Measurements from ENCODE around the gene HEMK1.

The HEMK1 gene

DNA sequence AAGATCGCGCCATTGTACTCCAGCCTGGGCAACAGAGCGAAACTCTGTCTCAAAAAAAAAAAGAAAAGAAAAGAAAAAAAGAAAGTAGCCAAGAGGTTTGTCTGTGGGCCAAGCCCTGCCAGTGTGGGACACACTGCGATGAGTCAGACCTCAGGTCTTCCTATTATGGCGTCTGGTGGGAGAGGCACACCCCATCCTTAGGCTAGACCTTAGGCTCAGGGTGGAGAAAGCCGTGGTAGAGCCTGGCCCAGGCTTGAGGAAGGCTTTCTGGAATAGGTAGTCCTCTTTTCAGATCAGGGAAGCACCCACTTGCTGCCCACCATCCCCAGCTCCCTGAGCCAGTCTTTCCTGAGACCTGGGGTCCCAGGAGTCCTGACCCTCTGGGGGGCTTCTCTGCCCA is 6.0 kb downstream of the HEMK1 start:
- DNase-seq (ENCODE audit: low spot score), result no peak

DNA sequence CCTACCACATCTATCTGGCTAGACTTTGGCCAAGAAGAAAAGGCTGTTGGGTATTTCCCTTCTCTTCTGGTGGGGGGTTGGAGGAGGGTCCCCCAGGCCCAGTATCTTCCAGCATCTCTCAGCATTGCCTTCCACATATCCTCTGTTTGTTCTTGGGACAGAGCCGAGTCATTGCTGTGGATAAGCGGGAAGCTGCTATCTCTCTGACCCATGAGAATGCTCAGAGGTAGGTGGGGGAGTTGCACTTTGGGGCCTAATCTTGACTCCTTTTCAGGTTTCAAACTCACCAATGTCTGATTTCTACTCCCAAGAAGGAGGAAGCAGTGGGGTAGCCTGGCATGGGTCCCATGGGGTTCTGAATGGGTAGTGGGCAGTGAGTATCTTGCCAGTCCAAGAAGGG is 8.0 kb downstream of the HEMK1 start:
- no peak for DNase-seq (ENCODE audit: low spot score)

DNA sequence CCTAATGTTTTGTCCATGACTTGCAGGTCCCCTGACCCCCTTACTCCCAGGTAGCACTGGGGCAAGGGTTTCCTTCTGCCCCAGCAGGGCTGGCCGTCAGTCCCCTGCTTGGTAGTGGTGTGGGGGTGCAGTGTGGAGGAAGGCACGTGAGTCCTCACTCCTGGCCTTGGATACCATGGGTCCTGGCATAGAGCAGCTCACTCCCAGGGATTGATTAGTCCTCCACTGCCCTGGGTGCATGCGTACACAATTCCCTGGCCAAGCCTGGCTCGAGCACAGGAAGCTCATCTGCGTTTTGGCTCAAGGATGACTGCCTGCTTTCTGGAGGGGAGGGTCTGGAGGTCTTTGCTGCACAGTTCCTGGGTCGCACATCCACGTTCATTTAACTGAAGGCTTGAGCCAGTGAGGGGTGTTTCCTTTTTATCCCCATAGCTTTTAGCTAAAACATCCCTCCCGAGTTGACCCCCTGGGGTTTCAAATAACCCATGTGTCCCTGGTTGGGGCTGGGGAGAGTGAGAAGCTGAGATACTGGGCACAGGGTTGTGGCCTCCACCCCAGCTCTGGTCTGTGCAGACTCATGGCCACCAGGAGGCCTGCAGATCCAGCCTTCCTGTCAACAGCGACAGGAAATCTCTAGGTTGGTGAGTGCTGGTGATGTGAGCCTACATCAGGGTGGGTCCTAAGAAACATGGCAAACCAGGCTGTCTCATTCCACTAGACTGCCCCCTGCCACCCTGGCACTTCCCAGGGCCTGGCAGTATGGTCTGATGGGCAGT is 11.5 kb downstream of the HEMK1 start:
- DNase-seq (ENCODE audit: low spot score), result no peak

DNA sequence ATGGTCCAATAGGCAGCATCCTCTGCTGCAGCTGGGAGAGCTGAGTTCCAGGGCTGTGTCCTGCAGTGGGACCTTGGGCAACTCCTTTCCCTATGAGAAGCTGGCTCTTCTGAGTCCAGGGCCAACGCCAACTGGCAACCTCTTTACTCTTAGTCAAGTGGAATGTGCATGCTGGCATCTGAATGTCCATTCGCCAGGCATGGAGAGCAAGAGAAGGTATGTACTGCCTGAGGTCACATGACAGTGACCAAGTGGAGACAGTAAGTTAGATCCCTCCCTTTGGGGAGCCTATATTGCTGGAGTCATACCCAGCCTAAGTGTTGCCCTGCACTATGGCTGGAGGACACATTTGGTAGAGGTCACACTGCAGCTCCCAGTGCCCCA is 12.1 kb downstream of the HEMK1 start:
- no peak for DNase-seq (ENCODE audit: low spot score)

DNA sequence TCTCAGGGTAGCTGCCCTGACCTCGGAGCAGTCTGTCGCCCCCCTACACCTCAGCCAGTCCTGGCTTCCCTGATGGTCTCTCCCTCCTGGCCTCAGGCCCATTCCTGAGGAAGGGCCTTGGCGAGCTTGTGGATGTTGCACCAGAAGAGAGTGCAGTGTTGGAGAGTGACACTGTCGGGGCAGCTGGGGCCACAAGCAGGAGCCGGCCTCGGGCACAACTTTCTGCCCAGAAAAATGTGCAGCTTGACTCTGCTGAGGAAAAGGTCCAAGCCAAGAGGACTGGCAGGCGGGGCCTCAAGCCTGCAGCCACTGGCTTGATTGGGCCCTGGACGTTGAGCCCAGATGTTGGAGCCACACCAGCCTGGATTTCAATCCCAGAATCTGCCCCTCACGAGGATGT is 12.8 kb downstream of the HEMK1 start:
- DNase-seq (ENCODE audit: low spot score), result no peak

DNA sequence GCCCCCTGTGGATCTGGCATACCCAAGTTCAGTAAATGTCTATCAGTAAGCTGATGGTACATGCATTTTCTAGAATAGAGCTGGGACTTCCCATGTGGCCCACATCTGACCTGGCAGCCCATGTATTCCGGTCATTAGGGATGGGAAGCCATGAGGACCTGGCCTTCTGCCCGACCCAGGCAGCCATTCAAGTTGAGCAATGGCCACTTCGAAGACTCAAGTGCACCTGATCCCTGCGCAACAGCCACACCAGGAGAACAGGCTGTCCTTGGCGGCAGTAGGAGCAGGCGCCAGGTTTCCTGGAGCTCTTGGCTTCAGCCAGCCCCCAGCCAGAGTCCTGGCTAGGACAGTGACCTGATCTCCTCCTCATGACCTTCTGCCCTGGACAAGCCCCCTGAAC is 14.6 kb downstream of the HEMK1 start:
- DNase-seq (ENCODE audit: low spot score), result no peak

DNA sequence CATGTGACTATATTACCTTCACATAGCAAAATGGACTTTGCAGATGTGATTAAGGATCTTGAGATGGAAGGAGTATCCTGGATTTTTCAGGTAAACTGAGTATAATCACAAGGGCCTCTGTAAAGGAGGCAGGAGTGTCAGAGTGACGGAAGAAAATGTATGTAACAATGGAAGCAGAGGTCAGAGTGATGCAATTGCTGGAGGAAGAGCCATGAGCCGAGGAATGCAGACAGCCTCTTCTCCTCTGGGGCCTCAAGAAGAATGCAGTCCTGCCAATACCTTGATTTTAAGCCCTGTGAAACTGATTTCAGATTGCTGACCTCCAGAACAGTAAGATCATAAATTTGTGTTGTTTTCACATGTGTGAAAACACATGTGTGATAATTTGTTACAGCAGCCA is 15.1 kb downstream of the HEMK1 start:
- DNase-seq (ENCODE audit: low spot score), result no peak

DNA sequence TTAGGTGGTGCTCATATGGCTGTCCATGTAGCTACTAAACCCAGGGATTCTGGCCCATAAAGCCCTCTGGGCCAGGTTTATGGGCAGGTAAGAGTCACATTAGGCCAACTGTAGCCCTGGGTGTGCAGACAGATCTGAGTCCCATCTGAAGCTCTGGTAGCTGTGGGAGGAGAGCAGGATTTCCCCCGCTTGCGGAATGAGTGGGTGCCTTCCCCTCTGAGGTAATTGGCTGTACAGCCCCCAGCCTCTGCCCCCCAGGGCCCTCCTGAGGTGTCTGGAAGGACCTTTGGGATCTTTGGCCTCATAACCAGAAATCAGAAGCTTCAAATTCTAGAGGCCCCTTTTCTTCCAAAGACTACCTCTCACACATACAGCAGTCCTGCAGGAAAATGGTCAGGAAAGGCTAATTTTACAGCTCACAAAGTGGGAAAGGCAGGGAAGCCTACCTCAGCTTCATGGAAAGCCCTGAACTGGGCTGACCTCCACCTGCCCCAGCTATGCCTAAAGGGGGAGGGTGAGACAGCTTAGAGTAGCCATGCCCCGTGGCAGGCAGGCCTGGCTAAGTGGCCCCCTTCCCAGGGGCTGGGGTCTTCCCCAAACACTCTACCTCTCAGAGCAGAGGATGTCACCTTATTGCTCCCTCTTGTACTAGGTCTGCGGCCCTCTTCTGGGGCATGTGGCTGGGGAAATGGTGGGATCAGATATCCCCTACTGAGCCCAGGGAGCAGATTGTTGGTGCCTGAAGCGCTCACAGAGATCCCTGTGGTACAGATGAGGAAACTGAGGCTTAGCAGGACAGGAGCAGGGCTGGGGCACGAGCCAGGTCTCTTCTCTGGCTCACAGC is 16.8 kb downstream of the HEMK1 start:
- no peak for DNase-seq (ENCODE audit: low spot score)

DNA sequence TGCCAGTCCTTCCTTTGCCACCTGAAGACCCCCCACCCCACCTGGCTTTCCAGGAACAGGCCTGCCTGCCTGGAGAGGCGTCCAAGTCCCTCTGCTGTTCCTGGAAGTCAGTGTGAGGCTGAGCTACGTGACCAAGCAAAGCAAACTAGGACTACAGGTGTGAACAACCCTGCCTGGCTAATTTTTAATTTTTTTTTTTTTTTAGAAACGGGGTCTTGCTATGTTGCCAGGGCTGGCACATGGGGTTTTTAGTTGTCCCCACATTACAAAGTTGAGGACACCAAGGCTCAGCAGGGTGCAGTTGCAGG is 17.4 kb downstream of the HEMK1 start:
- no peak for DNase-seq (ENCODE audit: low spot score)

DNA sequence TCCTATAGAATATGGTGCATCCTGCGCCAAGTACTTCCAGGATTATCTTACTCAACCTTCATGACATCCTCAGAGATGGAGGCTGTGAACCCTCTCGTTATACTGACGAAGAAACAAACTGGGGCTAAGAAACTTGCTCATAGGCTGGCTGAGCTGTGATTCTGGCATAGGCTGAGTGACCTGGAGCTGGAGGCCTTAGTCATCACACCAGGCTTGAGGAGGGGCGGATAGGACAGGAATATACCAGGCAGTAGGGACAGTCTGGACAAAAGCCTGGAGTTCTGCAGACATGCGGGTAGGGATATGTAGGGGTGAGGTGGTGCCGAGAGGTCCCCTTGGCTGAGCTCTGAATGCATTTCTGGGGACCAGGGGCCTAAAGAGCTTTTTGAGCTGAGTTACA is 18.1 kb downstream of the HEMK1 start:
- DNase-seq (ENCODE audit: low spot score), result no peak

DNA sequence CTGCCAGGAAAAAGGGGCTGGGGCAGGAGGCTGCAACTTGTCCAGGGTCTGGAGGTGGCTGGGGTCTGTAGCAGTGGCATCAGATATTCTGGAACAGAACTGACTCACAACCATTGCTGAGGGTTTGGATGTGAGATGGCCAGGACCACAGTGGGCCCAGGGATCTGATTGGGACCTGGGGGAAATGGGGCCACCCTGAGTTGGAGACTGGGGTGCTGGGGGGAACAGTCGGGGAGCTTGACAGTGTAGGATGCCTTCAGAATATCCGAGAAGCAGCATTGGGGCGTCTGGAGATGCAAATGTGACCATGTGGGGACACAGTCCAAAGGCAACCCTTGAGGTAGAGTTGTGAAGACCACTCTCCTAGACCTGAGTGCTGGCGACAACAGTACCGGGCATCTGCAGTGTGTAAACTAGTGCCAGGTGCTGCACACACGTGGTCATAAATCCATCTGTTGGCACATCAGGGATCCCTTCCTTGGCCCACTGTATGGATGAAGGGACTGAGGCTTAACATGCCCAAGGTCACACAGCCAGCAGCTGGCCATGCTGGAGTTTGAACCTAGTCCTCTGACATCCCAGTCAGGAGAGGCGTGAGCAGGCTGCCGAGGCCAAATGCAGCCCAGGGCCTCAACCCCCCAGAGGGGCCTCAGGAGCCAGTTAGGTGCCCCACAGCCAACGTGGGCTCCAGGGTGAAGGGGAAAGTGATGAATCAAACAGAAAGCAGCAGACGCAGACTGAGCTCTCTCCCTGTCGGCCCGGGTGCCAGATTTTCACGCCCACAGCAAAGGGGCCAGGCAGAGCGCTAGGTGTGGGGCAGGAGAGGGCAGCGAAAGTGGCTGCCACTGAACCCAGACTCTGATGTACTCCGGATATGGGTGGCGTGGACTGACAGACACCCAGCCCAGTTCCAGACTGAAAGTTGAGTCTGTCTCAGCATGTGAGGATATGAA is 18.8 kb downstream of the HEMK1 start:
- no peak for DNase-seq (ENCODE audit: low spot score)

DNA sequence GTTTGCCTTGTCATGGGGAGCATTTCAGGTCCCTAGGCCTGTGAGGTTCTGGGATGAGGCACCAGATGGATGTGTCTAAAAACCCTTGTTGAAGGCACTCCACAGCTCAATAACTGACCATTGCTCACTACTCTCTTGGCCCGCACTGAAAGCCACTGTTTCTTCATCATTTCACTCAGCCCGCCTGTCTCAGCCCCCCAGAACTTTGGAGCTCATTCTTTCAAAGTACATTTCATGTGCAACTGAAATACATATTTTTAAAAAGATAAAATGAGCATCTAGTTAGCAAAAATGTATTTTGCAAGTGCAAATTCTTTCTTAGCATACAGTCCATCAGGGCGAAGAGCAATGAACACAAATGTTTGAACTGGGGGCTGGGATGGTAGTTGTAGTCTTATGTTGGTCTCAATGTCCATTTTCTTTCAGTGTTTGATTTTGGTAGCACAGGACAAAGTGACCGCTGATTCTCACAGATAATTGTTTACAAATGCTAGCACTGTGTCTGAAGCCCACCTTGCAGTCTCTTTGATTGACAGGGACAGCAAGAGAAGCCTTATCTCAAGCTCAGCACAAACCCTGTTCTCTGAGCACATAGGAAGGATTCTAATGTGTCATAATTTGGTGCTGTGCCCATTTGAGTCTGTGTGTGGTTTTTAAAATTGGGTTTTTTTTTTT is 19.6 kb downstream of the HEMK1 start:
- no peak for DNase-seq (ENCODE audit: low spot score)

DNA sequence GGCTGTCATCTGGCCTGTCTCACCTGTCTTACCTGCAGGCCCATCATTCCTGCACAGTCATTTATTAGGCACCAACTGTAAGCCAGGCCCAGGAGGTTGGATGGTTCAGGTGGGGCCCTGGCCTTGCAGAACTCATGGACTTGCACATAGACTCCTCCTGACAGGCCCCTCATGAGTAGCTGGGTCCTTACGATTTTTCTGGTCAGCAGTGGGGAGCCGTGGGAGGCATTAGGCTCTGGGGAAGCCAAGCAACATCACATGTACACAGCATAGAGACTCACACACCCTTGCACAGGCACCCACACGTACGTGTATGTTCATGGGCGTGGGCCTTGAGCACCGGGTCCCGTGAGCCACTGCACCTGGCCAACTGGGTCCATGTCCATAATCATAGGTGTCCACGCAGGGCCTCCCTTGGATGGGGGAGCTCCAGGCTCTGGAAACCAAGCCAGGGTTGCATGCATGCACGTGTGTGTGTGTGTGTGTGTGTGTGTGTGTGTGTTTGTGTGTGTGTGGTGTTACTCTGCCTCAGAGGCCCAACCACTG is 21.9 kb downstream of the HEMK1 start:
- no peak for DNase-seq (ENCODE audit: low spot score)

DNA sequence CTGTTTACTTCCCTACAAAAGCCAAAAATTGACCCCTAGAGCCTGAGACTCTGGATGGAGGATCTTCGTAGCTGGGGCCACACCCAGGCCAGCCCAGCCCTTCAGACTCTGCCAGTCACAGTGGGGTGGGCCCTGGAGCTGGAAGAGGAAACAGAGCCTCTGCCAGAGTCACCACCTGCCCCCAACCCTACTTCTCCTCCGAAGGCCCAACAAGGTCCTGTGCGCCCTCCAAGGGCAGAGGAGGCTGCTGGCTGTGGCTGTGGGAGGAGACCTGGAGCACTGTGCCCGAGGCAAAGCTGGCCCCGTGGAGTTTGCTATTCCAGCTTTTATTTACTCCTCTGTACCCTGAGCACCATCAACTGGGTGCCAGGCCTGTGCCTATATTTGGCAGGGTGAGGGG is 23.2 kb downstream of the HEMK1 start:
- no peak for DNase-seq (ENCODE audit: low spot score)

DNA sequence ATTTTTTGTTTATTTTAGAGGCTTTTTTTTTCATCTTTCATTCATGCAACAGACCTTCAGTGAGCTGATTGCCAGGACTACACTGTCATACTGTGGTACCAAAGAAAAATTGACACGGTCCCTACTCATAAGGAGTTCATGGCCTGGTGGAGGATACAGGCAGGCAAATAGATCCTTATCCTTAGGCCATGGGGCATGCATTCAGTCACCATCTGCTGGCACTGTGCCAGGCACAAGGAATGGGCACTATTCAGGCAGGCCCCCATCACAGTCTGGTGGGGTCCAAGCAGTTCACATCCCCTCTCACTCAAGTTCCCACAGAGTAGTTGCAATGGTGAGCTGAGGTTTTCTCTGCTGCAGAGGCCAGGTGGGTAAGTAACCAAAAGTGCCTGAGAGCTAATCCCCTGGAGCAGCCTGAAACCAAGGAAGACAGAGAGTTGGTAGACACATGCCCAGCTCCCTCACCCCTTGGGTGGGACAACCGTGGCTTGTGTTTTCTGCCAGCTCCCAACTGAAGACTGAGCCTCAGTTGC is 25.0 kb downstream of the HEMK1 start:
- no peak for DNase-seq (ENCODE audit: low spot score)

DNA sequence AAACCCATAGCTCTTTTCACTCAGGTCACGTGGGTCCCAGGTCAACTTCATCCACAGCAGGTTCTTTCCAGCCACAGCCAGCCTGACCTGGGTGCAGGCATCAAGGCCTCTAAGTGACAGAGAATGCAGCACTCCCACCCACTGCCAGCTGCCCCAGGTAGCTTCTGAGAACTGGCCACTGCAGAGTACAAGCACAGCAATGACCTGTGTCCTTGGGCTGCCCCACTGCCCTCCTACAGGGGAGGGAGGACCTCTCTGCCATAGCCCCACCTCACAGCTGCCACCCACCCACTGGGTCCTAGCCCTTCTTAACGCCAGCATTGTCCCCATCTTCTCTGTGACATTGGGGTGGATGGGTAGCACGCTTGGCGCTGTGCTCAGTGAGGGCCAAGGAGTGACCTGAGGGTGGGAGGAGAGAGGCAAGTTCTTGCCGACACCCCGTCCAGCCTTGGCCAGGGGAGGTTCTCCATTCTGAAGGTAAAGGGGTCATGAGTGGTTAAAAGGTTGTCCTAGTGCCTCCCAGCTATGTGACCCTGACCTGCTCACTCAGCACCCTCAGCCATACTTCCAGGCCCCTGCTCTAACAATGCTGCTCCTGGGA is 29.9 kb downstream of the HEMK1 start:
- DNase-seq (ENCODE audit: low spot score), result no peak

DNA sequence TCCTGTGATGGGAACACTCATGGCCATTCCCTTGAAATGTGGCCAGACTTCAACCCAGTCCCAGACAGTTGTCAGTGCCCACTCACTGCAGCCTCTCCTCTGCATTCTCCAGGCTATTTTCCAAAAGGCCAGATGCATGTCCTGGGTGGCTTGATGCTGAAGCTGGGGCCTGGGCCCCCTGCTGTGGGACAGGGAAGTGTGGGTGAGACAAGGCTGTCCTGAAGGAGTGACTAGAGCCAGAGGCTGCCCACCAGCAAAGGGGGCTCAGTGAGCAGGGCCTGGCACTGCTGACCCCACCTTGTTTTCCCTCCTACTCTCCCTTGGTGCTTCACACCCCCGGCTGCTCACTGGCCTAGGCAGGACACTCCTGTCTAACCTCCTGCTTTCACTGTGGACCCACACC is 30.4 kb downstream of the HEMK1 start:
- DNase-seq (ENCODE audit: low spot score), result no peak

DNA sequence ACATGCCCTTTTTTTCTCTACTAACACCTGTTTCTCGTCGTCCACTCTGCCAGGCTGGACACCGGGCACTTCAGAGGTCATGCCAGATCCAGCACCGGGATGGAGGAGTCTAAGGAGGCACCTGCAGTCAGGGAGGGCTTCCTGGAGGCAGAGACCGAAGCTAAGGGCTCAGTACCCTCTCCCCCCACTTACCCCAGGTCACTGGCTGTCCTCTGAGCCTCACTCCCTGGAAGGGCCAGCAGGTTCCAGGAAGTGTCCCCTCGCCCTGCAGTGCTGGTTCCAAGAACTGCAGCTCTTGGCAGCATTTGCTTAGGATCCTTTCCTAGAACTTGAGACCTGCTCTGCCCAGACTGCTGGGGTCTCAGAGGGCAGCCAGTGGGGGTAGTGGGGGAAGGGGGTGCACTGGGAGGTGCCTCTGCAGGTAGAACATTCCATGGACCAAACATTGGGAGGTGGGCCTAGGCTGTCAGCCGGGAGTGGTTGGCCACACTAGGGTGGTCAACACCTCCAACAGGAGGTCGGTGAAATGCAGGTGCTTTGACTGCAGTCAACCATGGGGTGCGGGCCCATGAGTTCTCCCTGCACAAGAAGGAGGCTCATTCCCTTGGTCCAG is 30.9 kb downstream of the HEMK1 start:
- no peak for DNase-seq (ENCODE audit: low spot score)

DNA sequence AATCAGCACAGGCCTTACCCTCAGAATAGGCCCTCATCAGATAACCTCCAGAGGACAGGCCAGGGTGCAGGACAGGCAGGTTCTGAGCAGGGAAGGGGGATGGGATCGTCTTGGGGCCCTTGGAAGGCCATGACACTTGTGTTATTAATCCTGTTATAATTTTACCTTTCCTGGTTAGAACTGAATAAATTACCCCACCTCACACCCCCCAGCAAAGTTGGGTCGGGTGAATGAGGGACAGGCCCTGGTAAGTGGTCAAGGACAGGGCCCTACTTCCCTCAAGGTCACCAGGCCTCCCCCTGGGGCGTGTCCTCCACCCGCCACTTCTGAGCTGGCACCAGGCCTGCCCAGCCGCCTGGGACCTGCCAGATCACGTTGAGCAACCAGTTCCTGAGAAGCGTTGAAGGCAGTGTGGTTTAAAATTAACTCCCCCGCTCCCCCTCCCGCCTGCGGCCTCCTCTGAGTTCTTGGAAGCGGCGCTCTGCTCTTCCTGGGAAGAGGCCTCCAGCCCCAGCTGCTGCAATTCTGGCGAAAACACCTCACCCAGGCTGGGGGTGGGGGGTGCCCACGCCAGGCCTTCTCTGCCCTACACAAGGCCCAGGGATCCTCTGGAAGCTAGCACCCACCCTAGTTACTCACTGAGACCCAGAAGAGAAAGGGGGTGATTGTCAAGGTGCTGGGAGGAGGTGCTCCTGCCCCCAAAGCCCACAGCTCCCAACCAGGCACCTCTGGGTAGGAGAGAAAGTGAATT is 31.7 kb downstream of the HEMK1 start:
- DNase-seq (ENCODE audit: low spot score), result peak; percentile 75

All from putamen (tissue), 1 donor.